B cell (primary cell): Measurements from ENCODE around the gene ADAMTS5.

Experiments
- CTCF ChIP-seq: fragments of 200-600 bp; IDR thresholded peaks from one replicate; pipeline ENCODE4 v1.8.0; 2022; ENCODE audit warnings: antibody characterized with exemption, mild to moderate bottlenecking
- EZH2 ChIP-seq: IDR thresholded peaks from 2 replicates; pipeline ENCODE4 v1.6.1; 2012; ENCODE audit warnings: borderline replicate concordance, low read depth, mild to moderate bottlenecking, moderate library complexity, low read length; ENCODE audit not compliant: insufficient read depth, poor library complexity, severe bottlenecking

GRCh38 chr21:26939601-26940111, 27.2 kb downstream of the ADAMTS5 start:
- TF ChIP-seq CTCF, result no peak
- no peak for TF ChIP-seq EZH2
